GM12878 (cell line): ENCODE data around the gene GPR31. TPM values are rescaled to one million over a fixed set of nuclear protein-coding genes. Genes with fewer than 3 reads are reported as not detected.

Experiments used
- ATF7 ChIP-seq: fragments of 450-650 bp; IDR thresholded peaks from 2 replicates; pipeline ENCODE4 v1.6.1; 2016; ENCODE audit warnings: low read depth, mild to moderate bottlenecking
- BACH1 ChIP-seq: fragments of 450-650 bp; IDR thresholded peaks from 2 replicates; pipeline ENCODE4 v1.6.1; 2017; ENCODE audit warnings: mild to moderate bottlenecking, borderline replicate concordance
- BMI1 ChIP-seq: fragments of 450-650 bp; IDR thresholded peaks from 2 replicates; pipeline ENCODE4 v1.6.1; 2016; ENCODE audit warnings: mild to moderate bottlenecking, moderate library complexity, borderline replicate concordance
- CREM ChIP-seq: IDR thresholded peaks from 2 replicates; pipeline ENCODE4 v1.6.1; 2014; ENCODE audit warnings: antibody characterized with exemption, low read depth
- FOXK2 ChIP-seq: fragments of 450-650 bp; IDR thresholded peaks from 2 replicates; pipeline ENCODE4 v1.6.1; 2017; ENCODE audit warnings: mild to moderate bottlenecking, moderate library complexity
- KAT2A ChIP-seq: conservative IDR thresholded peaks from 2 replicates; pipeline ENCODE4 v1.6.1; 2011; ENCODE audit warnings: low read depth, low read length; ENCODE audit not compliant: control insufficient read depth
- NKRF ChIP-seq: fragments of 450-650 bp; conservative IDR thresholded peaks from 2 replicates; pipeline ENCODE4 v1.6.1; 2017; ENCODE audit warnings: mild to moderate bottlenecking, moderate library complexity
- PBX3 ChIP-seq: IDR thresholded peaks from 2 replicates; pipeline ENCODE4 v1.6.1; 2011; ENCODE audit warnings: mild to moderate bottlenecking, low read depth, low read length, moderate library complexity; ENCODE audit not compliant: insufficient replicate concordance
- RB1 ChIP-seq: fragments of 450-650 bp; formaldehyde crosslinking; IDR thresholded peaks from 2 replicates; pipeline ENCODE4 v1.6.1; 2017; ENCODE audit warnings: mild to moderate bottlenecking, borderline replicate concordance
- REST ChIP-seq: IDR thresholded peaks from 2 replicates; pipeline ENCODE4 v1.6.1; 2012; ENCODE audit warnings: mild to moderate bottlenecking, low read depth, low read length
- SMARCA5 ChIP-seq: fragments of 450-650 bp; IDR thresholded peaks from 2 replicates; pipeline ENCODE4 v1.6.1; 2017; ENCODE audit warnings: mild to moderate bottlenecking
- SREBF2 ChIP-seq: IDR thresholded peaks from 2 replicates; pipeline ENCODE4 v1.6.1; 2012; ENCODE audit warnings: mild to moderate bottlenecking, low read length
- TBL1XR1 ChIP-seq: IDR thresholded peaks from 2 replicates; pipeline ENCODE4 v1.6.1; 2012; ENCODE audit warnings: low read depth, low read length, improper control_type of control experiment
- TCF12 ChIP-seq: IDR thresholded peaks from 2 replicates; pipeline ENCODE4 v1.6.1; 2011; ENCODE audit warnings: low read depth, mild to moderate bottlenecking, low read length
- YBX1 ChIP-seq: fragments of 450-650 bp; IDR thresholded peaks from 2 replicates; pipeline ENCODE4 v1.6.1; 2016; ENCODE audit warnings: antibody characterized with exemption
- ZBTB11 ChIP-seq: fragments of 450-650 bp; formaldehyde crosslinking; IDR thresholded peaks from 2 replicates; pipeline ENCODE4 v1.5.0; 2022; ENCODE audit warnings: mild to moderate bottlenecking, missing genetic modification characterization
- ZBTB33 ChIP-seq: fragments of 450-650 bp; IDR thresholded peaks from 2 replicates; pipeline ENCODE4 v1.6.1; 2017; ENCODE audit warnings: mild to moderate bottlenecking
- ZNF207 ChIP-seq: fragments of 450-650 bp; IDR thresholded peaks from 2 replicates; pipeline ENCODE4 v1.6.1; 2014; ENCODE audit warnings: antibody characterized with exemption, mild to moderate bottlenecking, borderline replicate concordance
- ZNF24 ChIP-seq: fragments of 450-650 bp; IDR thresholded peaks from 2 replicates; pipeline ENCODE4 v1.6.1; 2017; ENCODE audit warnings: antibody characterized with exemption, mild to moderate bottlenecking
- polyA plus RNA-seq, 11 experiments: library from polyadenylated mRNA; depleted of rRNA in 4 of 11; unstranded in 6 of 11; stranded (reverse) in 5 of 11; fragments of >200 nt; fragmentation: Nextera tagmentation in 4 of 11; fragmentation: Illumina TruSeq in 1 of 11; extraction: Ambion mirVana in 4 of 11; extraction: Trizol in 1 of 11; gene quantifications; 1 replicate in 1 of 11; 2 replicates in 10 of 11; pipeline versions ENCODE4 v1.2.1 to v1.2.3, GENCODE V29; 2011 to 2016; ENCODE audit warnings: inconsistent platforms in 2 of 11, missing spikeins in 2 of 11, low read depth in 1 of 11
- total RNA-seq, 4 experiments: library from RNA; depleted of rRNA in 3 of 4; stranded (reverse); fragments of >200 nt in 3 of 4; fragmentation: Illumina TruSeq in 1 of 4; extraction: Trizol in 1 of 4; gene quantifications; 2 replicates each; pipeline versions ENCODE4 v1.2.1 to v1.2.3, GENCODE V29; 2013 to 2021

GPR31 gene
- total and polyA plus RNA-seq, 10 of the 15 experiments (the other 5 are each of a cell fraction or from before 2014, with no cell fraction given): not detected

GRCh38 chr6:167141667-167142432, 15.9 kb downstream of the GPR31 start (continued):
- TF ChIP-seq ZBTB33 (no peak), ZBTB11 (CRISPR knock-in tag) (no peak), NKRF (no peak), BMI1 (no peak), TCF12 (peak; percentile 90), SMARCA5 (peak; percentile 37; the same call in 1 of the 2 replicates), YBX1 (no peak), REST (no peak), KAT2A (no peak), CREM (no peak), RB1 (peak; percentile 79; the same call in 1 of the 2 replicates), BACH1 (no peak), SREBF2 (no peak), ATF7 (no peak), PBX3 (no peak), FOXK2 (no peak), ZNF207 (peak; percentile 32; the same call in 1 of the 2 replicates), ZNF24 (no peak), TBL1XR1 (no peak)
